Suprapubic skin (tissue), 3 donors: ENCODE measurements around the gene IQCN.

Experiments used
- CTCF ChIP-seq, 2 donors: fragments of 200-600 bp in 1 of 2; fragments of 450-650 bp in 1 of 2; sonication (generic) in 1 of 2; IDR thresholded peaks; one replicate each; pipeline ENCODE4 v1.5.1; 2016 to 2019; ENCODE audit warnings: antibody characterized with exemption in 2 of 2, mild to moderate bottlenecking in 1 of 2, moderate library complexity in 1 of 2
- POLR2A ChIP-seq, 2 donors: fragments of 450-650 bp; IDR thresholded peaks; one replicate each; pipeline ENCODE4 v1.6.1; 2017; ENCODE audit warnings: antibody characterized with exemption in 2 of 2, mild to moderate bottlenecking in 2 of 2, moderate library complexity in 2 of 2

GRCh38 chr19:18310118-18310909 lies 36.1 kb upstream of the IQCN start:
- TF ChIP-seq CTCF (IDR thresholded peaks at IDR 0.05) (no peak), POLR2A (IDR thresholded peaks at IDR 0.05) (no peak)
